HepG2 (cell line): ENCODE measurements around the gene ITGAV. TPM values are rescaled to one million over a fixed set of nuclear protein-coding genes. Genes with fewer than 3 reads are reported as not detected.

Experiments used
- AGO1 ChIP-seq: fragments of 200-400 bp; formaldehyde crosslinking; IDR thresholded peaks from 2 replicates; pipeline ENCODE4 v1.6.1; 2017; ENCODE audit warnings: mild to moderate bottlenecking, low read depth, low read length, moderate library complexity; ENCODE audit not compliant: poor library complexity, severe bottlenecking
- GZF1 ChIP-seq: sonication (generic); formaldehyde crosslinking; IDR thresholded peaks from 2 replicates; pipeline ENCODE4 v1.5.1; 2020; ENCODE audit warnings: mild to moderate bottlenecking, missing genetic modification reagents
- NR2F2 ChIP-seq: IDR thresholded peaks from 2 replicates; pipeline ENCODE4 v1.6.1; 2012; ENCODE audit warnings: low read depth, inconsistent platforms, borderline replicate concordance
- TP53 ChIP-seq: sonication (generic); formaldehyde crosslinking; conservative IDR thresholded peaks from 2 replicates; pipeline ENCODE4 v1.4.0; 2020; ENCODE audit warnings: missing genetic modification reagents
- ZBTB20 ChIP-seq: sonication (generic); formaldehyde crosslinking; IDR thresholded peaks from 2 replicates; pipeline ENCODE4 v1.8.1; 2023; ENCODE audit warnings: missing genetic modification reagents, low read depth, mild to moderate bottlenecking, borderline replicate concordance
- ZNF101 ChIP-seq: sonication (generic); formaldehyde crosslinking; IDR thresholded peaks from 2 replicates; pipeline ENCODE4 v1.4.0; 2020; ENCODE audit warnings: mild to moderate bottlenecking, low read depth, missing genetic modification reagents, borderline replicate concordance
- polyA plus RNA-seq, 8 experiments: library from polyadenylated mRNA; depleted of rRNA in 3 of 8; stranded (reverse) in 7 of 8; unstranded in 1 of 8; fragments of >200 nt; fragmentation: Illumina TruSeq in 4 of 8; extraction: Trizol in 4 of 8; gene quantifications; 2 replicates each; pipeline versions ENCODE4 v1.2.1 to v1.2.3, GENCODE V29; 2011 to 2016; ENCODE audit warnings: low read depth in 4 of 8, missing spikeins in 1 of 8, mixed read lengths in 1 of 8; ENCODE audit not compliant: insufficient read depth in 1 of 8
- total RNA-seq, 5 experiments: library from RNA; depleted of rRNA; stranded (reverse); fragments of >200 nt; fragmentation: Illumina TruSeq; extraction: Trizol; gene quantifications; 2 replicates each; pipeline ENCODE4 v1.2.3, GENCODE V29; 2016; ENCODE audit warnings: low read depth in 1 of 5
- TF ChIP-seq, protein P1 (sequence below), 2 experiments: sonication (generic) in 1 of 2; formaldehyde crosslinking in 1 of 2; IDR thresholded peaks; 2 replicates each; pipeline versions ENCODE4 v1.4.0 to v1.6.1; 2016 to 2020; ENCODE audit warnings: borderline replicate concordance in 1 of 2, low read depth in 1 of 2, mild to moderate bottlenecking in 1 of 2, missing genetic modification reagents in 1 of 2
- TF ChIP-seq, protein P2 (sequence below): sonication (generic); formaldehyde crosslinking; IDR thresholded peaks from 2 replicates; pipeline ENCODE4 v1.4.0; 2020; ENCODE audit warnings: missing genetic modification reagents, mild to moderate bottlenecking, borderline replicate concordance
- TF ChIP-seq, protein P3 (sequence below): sonication (generic); formaldehyde crosslinking; conservative IDR thresholded peaks from 2 replicates; pipeline ENCODE4 v1.4.0; 2020; ENCODE audit warnings: mild to moderate bottlenecking, missing genetic modification reagents, moderate library complexity
- TF ChIP-seq, protein P4 (sequence below): sonication (generic); formaldehyde crosslinking; IDR thresholded peaks from 2 replicates; pipeline ENCODE4 v1.5.0; 2020; ENCODE audit warnings: mild to moderate bottlenecking, missing genetic modification reagents
- TF ChIP-seq, protein P5 (sequence below): sonication (generic); formaldehyde crosslinking; IDR thresholded peaks from 2 replicates; pipeline ENCODE4 v1.8.0; 2022; ENCODE audit warnings: mild to moderate bottlenecking, missing genetic modification reagents, moderate library complexity
- TF ChIP-seq, protein P6 (sequence below): sonication (generic); formaldehyde crosslinking; IDR thresholded peaks from 2 replicates; pipeline ENCODE4 v1.4.0; 2020; ENCODE audit warnings: missing genetic modification reagents, mild to moderate bottlenecking, borderline replicate concordance

The ITGAV gene
- total and polyA plus RNA-seq, 2 of the 13 experiments (the other 11 are each of a cell fraction or from before 2014, with no cell fraction given), result 59.1 to 60.4 TPM

DNA sequence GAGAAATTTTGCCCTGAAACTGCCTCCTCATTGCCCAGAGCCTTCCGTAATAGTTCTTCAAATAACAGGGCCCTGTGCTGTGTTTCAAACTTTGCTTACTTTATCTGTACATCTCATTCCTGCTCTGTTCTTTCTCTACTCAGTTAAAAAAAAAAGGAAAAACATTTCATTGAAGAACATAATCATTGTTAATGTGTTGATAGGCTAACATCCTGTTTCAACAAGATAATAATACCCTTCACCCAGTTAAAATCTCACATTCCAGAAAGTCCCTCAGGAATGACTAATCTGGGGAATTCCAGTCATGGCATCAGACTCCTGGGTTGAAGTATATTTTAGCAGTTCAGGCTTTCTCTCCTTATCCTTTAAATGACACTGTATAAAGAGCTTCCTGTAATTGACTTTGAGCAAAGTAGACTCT is 45.6 kb upstream of the ITGAV start (continued):
- TF ChIP-seq, protein P1, sequence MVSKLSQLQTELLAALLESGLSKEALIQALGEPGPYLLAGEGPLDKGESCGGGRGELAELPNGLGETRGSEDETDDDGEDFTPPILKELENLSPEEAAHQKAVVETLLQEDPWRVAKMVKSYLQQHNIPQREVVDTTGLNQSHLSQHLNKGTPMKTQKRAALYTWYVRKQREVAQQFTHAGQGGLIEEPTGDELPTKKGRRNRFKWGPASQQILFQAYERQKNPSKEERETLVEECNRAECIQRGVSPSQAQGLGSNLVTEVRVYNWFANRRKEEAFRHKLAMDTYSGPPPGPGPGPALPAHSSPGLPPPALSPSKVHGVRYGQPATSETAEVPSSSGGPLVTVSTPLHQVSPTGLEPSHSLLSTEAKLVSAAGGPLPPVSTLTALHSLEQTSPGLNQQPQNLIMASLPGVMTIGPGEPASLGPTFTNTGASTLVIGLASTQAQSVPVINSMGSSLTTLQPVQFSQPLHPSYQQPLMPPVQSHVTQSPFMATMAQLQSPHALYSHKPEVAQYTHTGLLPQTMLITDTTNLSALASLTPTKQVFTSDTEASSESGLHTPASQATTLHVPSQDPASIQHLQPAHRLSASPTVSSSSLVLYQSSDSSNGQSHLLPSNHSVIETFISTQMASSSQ (IDR thresholded peaks at IDR 0.05; ENCODE audit: low read depth), result no peak
- TF ChIP-seq, protein P1 (CRISPR knock-in tag; IDR thresholded peaks at IDR 0.05; ENCODE audit: borderline replicate concordance), result no peak
- no peak for TF ChIP-seq GZF1 (CRISPR knock-in tag)
- TF ChIP-seq, protein P2, sequence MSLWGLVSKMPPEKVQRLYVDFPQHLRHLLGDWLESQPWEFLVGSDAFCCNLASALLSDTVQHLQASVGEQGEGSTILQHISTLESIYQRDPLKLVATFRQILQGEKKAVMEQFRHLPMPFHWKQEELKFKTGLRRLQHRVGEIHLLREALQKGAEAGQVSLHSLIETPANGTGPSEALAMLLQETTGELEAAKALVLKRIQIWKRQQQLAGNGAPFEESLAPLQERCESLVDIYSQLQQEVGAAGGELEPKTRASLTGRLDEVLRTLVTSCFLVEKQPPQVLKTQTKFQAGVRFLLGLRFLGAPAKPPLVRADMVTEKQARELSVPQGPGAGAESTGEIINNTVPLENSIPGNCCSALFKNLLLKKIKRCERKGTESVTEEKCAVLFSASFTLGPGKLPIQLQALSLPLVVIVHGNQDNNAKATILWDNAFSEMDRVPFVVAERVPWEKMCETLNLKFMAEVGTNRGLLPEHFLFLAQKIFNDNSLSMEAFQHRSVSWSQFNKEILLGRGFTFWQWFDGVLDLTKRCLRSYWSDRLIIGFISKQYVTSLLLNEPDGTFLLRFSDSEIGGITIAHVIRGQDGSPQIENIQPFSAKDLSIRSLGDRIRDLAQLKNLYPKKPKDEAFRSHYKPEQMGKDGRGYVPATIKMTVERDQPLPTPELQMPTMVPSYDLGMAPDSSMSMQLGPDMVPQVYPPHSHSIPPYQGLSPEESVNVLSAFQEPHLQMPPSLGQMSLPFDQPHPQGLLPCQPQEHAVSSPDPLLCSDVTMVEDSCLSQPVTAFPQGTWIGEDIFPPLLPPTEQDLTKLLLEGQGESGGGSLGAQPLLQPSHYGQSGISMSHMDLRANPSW (CRISPR knock-in tag), result no peak
- TF ChIP-seq, protein P3, sequence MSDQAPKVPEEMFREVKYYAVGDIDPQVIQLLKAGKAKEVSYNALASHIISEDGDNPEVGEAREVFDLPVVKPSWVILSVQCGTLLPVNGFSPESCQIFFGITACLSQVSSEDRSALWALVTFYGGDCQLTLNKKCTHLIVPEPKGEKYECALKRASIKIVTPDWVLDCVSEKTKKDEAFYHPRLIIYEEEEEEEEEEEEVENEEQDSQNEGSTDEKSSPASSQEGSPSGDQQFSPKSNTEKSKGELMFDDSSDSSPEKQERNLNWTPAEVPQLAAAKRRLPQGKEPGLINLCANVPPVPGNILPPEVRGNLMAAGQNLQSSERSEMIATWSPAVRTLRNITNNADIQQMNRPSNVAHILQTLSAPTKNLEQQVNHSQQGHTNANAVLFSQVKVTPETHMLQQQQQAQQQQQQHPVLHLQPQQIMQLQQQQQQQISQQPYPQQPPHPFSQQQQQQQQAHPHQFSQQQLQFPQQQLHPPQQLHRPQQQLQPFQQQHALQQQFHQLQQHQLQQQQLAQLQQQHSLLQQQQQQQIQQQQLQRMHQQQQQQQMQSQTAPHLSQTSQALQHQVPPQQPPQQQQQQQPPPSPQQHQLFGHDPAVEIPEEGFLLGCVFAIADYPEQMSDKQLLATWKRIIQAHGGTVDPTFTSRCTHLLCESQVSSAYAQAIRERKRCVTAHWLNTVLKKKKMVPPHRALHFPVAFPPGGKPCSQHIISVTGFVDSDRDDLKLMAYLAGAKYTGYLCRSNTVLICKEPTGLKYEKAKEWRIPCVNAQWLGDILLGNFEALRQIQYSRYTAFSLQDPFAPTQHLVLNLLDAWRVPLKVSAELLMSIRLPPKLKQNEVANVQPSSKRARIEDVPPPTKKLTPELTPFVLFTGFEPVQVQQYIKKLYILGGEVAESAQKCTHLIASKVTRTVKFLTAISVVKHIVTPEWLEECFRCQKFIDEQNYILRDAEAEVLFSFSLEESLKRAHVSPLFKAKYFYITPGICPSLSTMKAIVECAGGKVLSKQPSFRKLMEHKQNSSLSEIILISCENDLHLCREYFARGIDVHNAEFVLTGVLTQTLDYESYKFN (CRISPR knock-in tag), result peak; percentile 81
- TF ChIP-seq, protein P4, sequence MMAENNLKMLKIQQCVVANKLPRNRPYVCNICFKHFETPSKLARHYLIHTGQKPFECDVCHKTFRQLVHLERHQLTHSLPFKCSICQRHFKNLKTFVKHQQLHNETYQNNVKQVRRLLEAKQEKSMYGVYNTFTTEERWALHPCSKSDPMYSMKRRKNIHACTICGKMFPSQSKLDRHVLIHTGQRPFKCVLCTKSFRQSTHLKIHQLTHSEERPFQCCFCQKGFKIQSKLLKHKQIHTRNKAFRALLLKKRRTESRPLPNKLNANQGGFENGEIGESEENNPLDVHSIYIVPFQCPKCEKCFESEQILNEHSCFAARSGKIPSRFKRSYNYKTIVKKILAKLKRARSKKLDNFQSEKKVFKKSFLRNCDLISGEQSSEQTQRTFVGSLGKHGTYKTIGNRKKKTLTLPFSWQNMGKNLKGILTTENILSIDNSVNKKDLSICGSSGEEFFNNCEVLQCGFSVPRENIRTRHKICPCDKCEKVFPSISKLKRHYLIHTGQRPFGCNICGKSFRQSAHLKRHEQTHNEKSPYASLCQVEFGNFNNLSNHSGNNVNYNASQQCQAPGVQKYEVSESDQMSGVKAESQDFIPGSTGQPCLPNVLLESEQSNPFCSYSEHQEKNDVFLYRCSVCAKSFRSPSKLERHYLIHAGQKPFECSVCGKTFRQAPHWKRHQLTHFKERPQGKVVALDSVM, result no peak
- TF ChIP-seq, protein P5, sequence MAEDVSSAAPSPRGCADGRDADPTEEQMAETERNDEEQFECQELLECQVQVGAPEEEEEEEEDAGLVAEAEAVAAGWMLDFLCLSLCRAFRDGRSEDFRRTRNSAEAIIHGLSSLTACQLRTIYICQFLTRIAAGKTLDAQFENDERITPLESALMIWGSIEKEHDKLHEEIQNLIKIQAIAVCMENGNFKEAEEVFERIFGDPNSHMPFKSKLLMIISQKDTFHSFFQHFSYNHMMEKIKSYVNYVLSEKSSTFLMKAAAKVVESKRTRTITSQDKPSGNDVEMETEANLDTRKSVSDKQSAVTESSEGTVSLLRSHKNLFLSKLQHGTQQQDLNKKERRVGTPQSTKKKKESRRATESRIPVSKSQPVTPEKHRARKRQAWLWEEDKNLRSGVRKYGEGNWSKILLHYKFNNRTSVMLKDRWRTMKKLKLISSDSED, result no peak
- TF ChIP-seq NR2F2, result no peak
- TF ChIP-seq TP53 (CRISPR knock-in tag), result no peak
- TF ChIP-seq ZNF101, result no peak
- no peak for TF ChIP-seq ZBTB20
- no peak for TF ChIP-seq AGO1
- TF ChIP-seq, protein P6, sequence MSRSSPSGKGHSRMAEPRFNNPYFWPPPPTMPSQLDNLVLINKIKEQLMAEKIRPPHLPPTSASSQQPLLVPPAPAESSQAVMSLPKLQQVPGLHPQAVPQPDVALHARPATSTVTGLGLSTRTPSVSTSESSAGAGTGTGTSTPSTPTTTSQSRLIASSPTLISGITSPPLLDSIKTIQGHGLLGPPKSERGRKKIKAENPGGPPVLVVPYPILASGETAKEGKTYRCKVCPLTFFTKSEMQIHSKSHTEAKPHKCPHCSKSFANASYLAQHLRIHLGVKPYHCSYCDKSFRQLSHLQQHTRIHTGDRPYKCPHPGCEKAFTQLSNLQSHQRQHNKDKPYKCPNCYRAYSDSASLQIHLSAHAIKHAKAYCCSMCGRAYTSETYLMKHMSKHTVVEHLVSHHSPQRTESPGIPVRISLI (CRISPR knock-in tag), result peak; percentile 76; the same call in 1 of the 2 replicates
